Activated CD4-positive, alpha-beta T cell treated with anti-CD3 and anti-CD28 coated beads for 36 hours (primary cell): Measurements from ENCODE around the gene HAS3. TPM values are rescaled to one million over a fixed set of nuclear protein-coding genes. Genes with fewer than 3 reads are reported as not detected.

Source experiments
- ATAC-seq: fragments of 200-7000 bp; cut with Tn5 transposase; one replicate; pipeline ENCODE4 v1.10.0; 2021; ENCODE audit warnings: mild to moderate bottlenecking, moderate library complexity
- CTCF ChIA-PET: fragments of 350-600 bp; sonication (Branson Sonifier 250); formaldehyde crosslinking; loops from one replicate; lab custom pipeline; 2021; ENCODE audit warnings: antibody characterized with exemption; lab: Charles Lee
- POLR2A ChIA-PET: fragments of 350-600 bp; sonication (Branson Sonifier 250); formaldehyde crosslinking; loops from one replicate; lab custom pipeline; 2021; ENCODE audit warnings: antibody characterized with exemption, inconsistent platforms; lab: Charles Lee
- DNase-seq: peaks from one replicate; pipeline ENCODE4 v3.0.0-alpha.2; 2020
- H3K27ac Mint-ChIP-seq: one replicate; pipeline ENCODE4 v1.8.0; 2021; ENCODE audit warnings: mixed read lengths
- H3K27me3 Mint-ChIP-seq: one replicate; pipeline ENCODE4 v1.8.0; 2021; ENCODE audit warnings: mixed read lengths
- H3K36me3 Mint-ChIP-seq: one replicate; pipeline ENCODE4 v1.8.0; 2021; ENCODE audit warnings: low read depth, mixed read lengths
- H3K4me1 Mint-ChIP-seq: one replicate; pipeline ENCODE4 v1.8.0; 2021; ENCODE audit warnings: mixed read lengths
- H3K4me3 Mint-ChIP-seq: one replicate; pipeline ENCODE4 v1.8.0; 2021; ENCODE audit warnings: mild to moderate bottlenecking, moderate library complexity, mixed read lengths
- H3K9me3 Mint-ChIP-seq: one replicate; pipeline ENCODE4 v1.8.0; 2021; ENCODE audit warnings: low read depth, mixed read lengths
- intact Hi-C, 2 experiments: fragments of 100-400 bp; cut with DNase I in 1 of 2; cut with micrococcal nuclease in 1 of 2; formaldehyde crosslinking; loops; one replicate each; pipeline versions ENCODE4 v1.14.2 to v1.15.1; 2022 to 2024; cut with DNase I, micrococcal nuclease
- total RNA-seq, 2 experiments: library from RNA; stranded (reverse); gene quantifications; one replicate each; pipeline ENCODE4 v1.2.3, GENCODE V29; 2021

HAS3 gene
- total RNA-seq, 2 experiments from 2014 or later, result 0.39 to 0.42 TPM

GRCh38 chr16:69073181-69073702 is 32.2 kb upstream of the HAS3 start:
- POLR2A ChIA-PET, result no interaction called here
- no peaks in the 10 kb centered on the region for H3K9me3 Mint-ChIP-seq

GRCh38 chr16:69077251-69077650 is 28.2 kb upstream of the HAS3 start:
- CTCF ChIA-PET, result no interaction called here
- Mint-ChIP-seq H3K27me3 (no peaks in the 10 kb centered on the region), H3K36me3 (peaks cover 2% of the 10 kb centered on the region), H3K9me3 (no peaks in the 10 kb centered on the region), H3K4me1 (no peaks in the 10 kb centered on the region), H3K4me3 (no peak overlapping the region), H3K27ac (no peak overlapping the region)
- ATAC-seq (no peak), DNase-seq (no peak)
- intact Hi-C loops, result no loop called here
- POLR2A ChIA-PET, result no interaction called here

More at GRCh38 chr16:69073181-69073702, 32.2 kb upstream of the HAS3 start:
- Mint-ChIP-seq H3K27ac (no peak overlapping the region), H3K4me3 (no peak overlapping the region), H3K36me3 (peaks cover 4% of the 10 kb centered on the region), H3K4me1 (no peaks in the 10 kb centered on the region), H3K27me3 (no peaks in the 10 kb centered on the region)
- DNase-seq, result no peak
- intact Hi-C loops, result no loop called here
- CTCF ChIA-PET, result no interaction called here
- no peak for ATAC-seq

DNA sequence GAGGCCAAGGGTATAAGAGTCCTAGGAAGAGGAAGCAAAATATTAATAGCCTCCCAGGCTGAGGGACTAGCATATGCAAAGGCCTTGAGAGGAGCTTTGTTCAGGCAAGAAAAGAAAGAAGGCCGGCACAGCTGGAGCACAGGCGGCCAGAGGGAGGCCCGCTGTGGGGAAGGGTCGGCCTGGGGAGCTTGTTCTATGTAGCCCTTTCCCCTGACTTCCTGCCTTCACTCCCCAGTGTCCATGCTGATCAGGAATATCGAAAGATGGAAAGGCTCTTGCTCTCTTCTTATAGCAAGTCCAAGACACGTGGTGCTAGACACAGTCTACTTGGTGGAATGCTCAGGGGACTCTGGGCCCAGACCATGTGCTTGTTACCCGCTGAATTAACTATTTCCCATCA is 27.4 kb upstream of the HAS3 start:
- POLR2A ChIA-PET, result no interaction called here
- DNase-seq, result no peak
- CTCF ChIA-PET, result no interaction called here
- Mint-ChIP-seq H3K9me3 (no peaks in the 10 kb centered on the region), H3K4me3 (no peak overlapping the region), H3K27ac (no peak overlapping the region), H3K4me1 (no peaks in the 10 kb centered on the region), H3K36me3 (peaks cover 2% of the 10 kb centered on the region), H3K27me3 (no peaks in the 10 kb centered on the region)
- intact Hi-C loops, result no loop called here
- no peak for ATAC-seq

DNA sequence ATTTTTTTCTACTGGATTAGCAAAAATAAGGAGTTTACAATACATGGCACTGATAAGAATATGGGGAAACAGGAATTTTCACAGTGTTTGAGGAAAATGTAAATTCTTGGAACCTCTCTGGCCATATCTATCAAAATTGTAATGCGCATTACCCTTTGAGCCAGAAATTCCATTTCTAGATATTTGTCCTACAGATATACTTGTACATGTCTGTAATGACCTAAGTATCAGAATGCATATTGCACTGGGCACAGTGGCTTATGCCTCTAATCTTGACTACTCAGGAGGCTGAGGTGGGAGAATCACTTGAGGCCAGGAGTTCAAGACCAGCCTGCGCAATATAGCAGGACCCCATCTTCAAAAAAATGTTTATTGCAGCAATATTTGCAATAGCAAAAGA is 25.8 kb upstream of the HAS3 start:
- DNase-seq (no peak), ATAC-seq (no peak)
- Mint-ChIP-seq H3K9me3 (no peaks in the 10 kb centered on the region), H3K27me3 (no peaks in the 10 kb centered on the region), H3K4me3 (no peak overlapping the region), H3K4me1 (no peaks in the 10 kb centered on the region), H3K36me3 (peaks cover 2% of the 10 kb centered on the region), H3K27ac (no peak overlapping the region)
- POLR2A ChIA-PET, result no interaction called here
- CTCF ChIA-PET, result interaction anchor here (1.7 kb wide), 1 partner anchor 44 kb away, joined by 5 read pairs; no protein-coding TSS in a partner anchor
- intact Hi-C loops, result no loop called here

DNA sequence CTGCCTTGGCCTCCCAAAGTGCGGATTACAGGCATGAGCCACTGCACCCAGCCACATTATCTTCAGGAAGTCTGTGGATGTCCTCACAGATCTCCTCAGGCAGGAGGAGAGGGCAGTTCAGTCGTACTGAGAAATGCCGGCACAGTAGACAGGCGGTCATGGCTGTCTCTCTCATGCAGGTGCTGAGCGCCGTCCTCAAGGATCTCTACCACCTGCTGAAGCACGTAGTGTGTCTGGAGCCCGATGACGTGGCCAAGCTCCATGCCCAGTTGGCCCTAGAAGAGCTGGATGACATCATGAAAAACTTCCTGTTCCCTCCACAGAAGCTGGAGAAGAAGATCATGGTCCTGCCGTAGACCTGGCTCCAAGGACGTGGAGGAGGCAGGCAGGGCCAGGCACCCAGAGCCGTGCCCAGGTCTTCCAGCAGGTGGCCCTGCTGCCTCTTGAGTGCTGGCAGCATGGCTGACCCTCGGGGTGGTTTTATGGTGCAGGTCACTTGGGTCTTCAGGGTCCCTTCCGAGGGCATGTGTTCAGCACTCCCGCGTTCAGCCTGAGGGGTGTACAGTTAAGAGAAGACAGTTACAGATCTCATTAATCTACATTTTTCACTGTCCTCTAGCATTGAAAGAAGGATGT is 22.0 kb upstream of the HAS3 start:
- Mint-ChIP-seq H3K27me3 (no peaks in the 10 kb centered on the region), H3K4me1 (peaks cover under 1% of the 10 kb centered on the region), H3K36me3 (peaks cover 8% of the 10 kb centered on the region), H3K4me3 (no peak overlapping the region), H3K27ac (no peak overlapping the region), H3K9me3 (no peaks in the 10 kb centered on the region)
- DNase-seq, result peak; percentile 23
- ChIA-PET CTCF (no interaction called here), POLR2A (no interaction called here)
- no peak for ATAC-seq
- intact Hi-C loops, result no loop called here

- ATAC-seq, result no peak
- POLR2A ChIA-PET, result no interaction called here
- H3K4me3 Mint-ChIP-seq, result no peak overlapping the region
Observed at GRCh38 chr16:69084289-69084688, 21.2 kb upstream of the HAS3 start.

DNA sequence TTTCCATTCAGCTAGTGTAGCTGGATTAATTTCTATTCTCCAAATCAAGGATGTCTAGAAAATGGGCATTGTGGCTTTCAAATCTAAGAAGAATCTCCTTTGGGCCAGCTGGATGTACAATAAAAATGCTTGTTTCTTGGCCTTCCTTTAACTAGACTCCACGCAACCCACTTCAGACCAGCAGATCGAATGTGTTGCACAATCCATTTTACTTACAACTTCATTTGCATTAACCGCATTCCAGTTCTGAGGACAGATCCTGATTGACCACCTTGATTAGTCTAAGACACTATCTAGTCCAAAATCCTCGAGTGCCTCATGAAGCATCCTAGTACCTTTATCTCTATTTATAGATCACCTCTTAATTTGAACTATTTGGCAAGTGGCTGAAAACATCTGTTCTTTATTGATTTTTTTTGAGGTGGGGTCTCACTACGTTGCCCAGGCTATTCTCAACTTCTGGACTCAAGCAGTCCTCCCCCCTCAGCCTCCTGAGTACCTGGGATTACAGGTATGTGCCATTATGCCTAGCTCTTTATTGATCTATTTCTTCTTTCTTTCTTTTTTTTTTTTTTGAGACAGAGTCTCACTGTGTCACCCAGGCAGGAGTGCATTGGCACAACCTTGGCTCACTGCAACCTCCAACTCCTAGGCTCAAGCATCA is 20.3 kb upstream of the HAS3 start:
- H3K4me1 Mint-ChIP-seq, result peaks cover 12% of the 10 kb centered on the region
- intact Hi-C loops, result no loop called here
- DNase-seq (no peak), ATAC-seq (no peak)
- no peaks in the 10 kb centered on the region for H3K27me3 Mint-ChIP-seq
- H3K9me3 Mint-ChIP-seq, result no peaks in the 10 kb centered on the region
- H3K27ac Mint-ChIP-seq, result no peak overlapping the region
- CTCF ChIA-PET, result no interaction called here
- POLR2A ChIA-PET, result no interaction called here
- peaks cover 8% of the 10 kb centered on the region for H3K36me3 Mint-ChIP-seq
- no peak overlapping the region for H3K4me3 Mint-ChIP-seq

More at GRCh38 chr16:69084289-69084688, 21.2 kb upstream of the HAS3 start:
- Mint-ChIP-seq H3K9me3 (no peaks in the 10 kb centered on the region), H3K36me3 (peaks cover 8% of the 10 kb centered on the region), H3K27me3 (no peaks in the 10 kb centered on the region), H3K27ac (no peak overlapping the region), H3K4me1 (peaks cover 9% of the 10 kb centered on the region)
- DNase-seq, result no peak
- intact Hi-C loops, result no loop called here
- CTCF ChIA-PET, result interaction anchor here (0.7 kb wide), 1 partner anchor 1359 kb away, joined by 3 read pairs; no protein-coding TSS in a partner anchor

DNA sequence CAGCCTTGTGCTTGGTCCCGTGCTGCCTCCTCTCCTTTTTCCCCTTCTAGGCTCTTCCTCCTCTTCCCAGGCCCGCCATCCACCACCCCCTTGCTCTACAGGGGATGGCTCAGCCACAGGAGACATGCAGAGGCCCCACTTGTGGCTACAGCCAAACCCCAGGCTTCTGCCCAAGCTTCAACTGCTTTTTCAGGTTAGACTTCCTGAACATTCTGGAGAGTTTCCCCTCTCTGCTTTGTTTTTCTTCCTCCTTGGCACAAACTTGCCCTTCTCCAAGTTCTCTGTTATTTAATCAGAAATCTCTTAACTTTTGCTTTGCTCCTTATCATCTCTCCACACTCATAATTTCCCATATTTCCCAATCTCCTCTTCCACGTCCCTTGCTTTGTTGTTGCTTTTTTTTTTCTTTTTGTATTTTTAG is 18.3 kb upstream of the HAS3 start:
- ATAC-seq, result no peak
- CTCF ChIA-PET, result interaction anchor here (0.6 kb wide), 2 partner anchors 17 to 617 kb away, joined by 3 to 4 read pairs; no protein-coding TSS in a partner anchor

GRCh38 chr16:69088684-69089083 is 16.8 kb upstream of the HAS3 start:
- DNase-seq, result no peak
- no peak overlapping the region for H3K4me3 Mint-ChIP-seq
- ChIA-PET POLR2A (no interaction called here), CTCF (interaction anchor here (0.6 kb wide), 1 partner anchor 24 kb away, joined by 3 read pairs; no protein-coding TSS in a partner anchor)
- H3K9me3 Mint-ChIP-seq, result no peaks in the 10 kb centered on the region
- intact Hi-C loops, result no loop called here
- H3K4me1 Mint-ChIP-seq, result peaks cover 12% of the 10 kb centered on the region
- peaks cover 8% of the 10 kb centered on the region for H3K36me3 Mint-ChIP-seq
- ATAC-seq, result no peak
- H3K27ac Mint-ChIP-seq, result no peak overlapping the region
- no peaks in the 10 kb centered on the region for H3K27me3 Mint-ChIP-seq

More for the DNA sequence above, 18.3 kb upstream of the HAS3 start:
- Mint-ChIP-seq H3K27me3 (no peaks in the 10 kb centered on the region), H3K36me3 (peaks cover 8% of the 10 kb centered on the region), H3K9me3 (no peaks in the 10 kb centered on the region), H3K4me3 (no peak overlapping the region), H3K27ac (no peak overlapping the region), H3K4me1 (peaks cover 12% of the 10 kb centered on the region)
- POLR2A ChIA-PET, result no interaction called here
- no peak for DNase-seq
- intact Hi-C loops, result no loop called here

DNA sequence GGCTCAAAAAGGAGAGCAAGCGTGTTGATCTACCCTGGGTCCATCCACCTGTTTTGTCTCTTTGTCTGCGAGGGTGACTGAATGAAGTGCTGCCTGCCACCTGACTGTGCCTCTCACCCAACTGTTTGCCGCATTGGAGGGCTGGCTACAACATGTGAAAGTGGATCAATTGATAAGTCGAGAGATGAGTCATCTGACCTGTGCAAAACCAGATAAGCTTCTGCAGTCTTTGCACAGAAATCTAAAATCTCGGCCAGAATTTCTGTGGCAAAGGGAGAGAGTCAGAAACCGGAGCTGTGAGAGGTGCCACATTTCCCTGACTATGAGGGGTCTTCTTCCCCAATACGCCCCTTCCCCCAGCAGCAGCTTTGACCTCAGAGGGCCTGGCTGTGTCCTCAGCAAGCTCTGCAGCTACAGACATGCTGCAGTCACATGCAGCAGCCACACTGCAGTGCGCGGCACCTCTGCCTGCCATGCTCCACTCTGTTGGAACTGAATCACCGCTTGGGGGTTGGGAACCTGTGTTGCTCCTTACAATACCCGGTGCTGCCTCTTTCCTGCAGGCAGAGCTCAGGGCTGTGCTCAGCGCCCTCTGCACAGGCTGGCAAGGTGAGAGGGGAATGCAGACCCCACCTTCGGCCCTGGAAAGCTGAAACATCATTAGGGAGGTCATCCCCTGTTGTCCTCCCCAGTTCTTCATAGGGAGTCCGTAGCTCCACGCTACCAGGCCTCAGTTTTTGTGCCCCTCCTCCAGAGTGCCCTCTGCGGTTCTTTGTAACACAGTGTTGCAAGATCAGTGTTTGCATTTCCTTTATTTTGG is 16.2 kb upstream of the HAS3 start:
- Mint-ChIP-seq H3K4me3 (no peak overlapping the region), H3K9me3 (no peaks in the 10 kb centered on the region), H3K36me3 (peaks cover 8% of the 10 kb centered on the region), H3K27me3 (no peaks in the 10 kb centered on the region), H3K27ac (no peak overlapping the region), H3K4me1 (peaks cover 12% of the 10 kb centered on the region)
- peak; percentile 44 for DNase-seq
- ChIA-PET POLR2A (interaction anchor here (0.5 kb wide), 1 partner anchor 51 kb away, joined by 4 read pairs; no protein-coding TSS in a partner anchor), CTCF (interaction anchor here (0.6 kb wide), 1 partner anchor 23 kb away, joined by 3 read pairs; no protein-coding TSS in a partner anchor)
- intact Hi-C loops, result no loop called here
- peak; percentile 87 for ATAC-seq

- DNase-seq, result no peak
- no peak overlapping the region for H3K4me3 Mint-ChIP-seq
- H3K4me1 Mint-ChIP-seq, result peaks cover 6% of the 10 kb centered on the region
- H3K36me3 Mint-ChIP-seq, result no peaks in the 10 kb centered on the region
- H3K27ac Mint-ChIP-seq, result no peak overlapping the region
- ChIA-PET POLR2A (no interaction called here), CTCF (interaction anchor here (1.4 kb wide), 1 partner anchor 14 kb away, joined by 4 read pairs; no protein-coding TSS in a partner anchor)
- no peaks in the 10 kb centered on the region for H3K9me3 Mint-ChIP-seq
- intact Hi-C loops, result no loop called here
- no peaks in the 10 kb centered on the region for H3K27me3 Mint-ChIP-seq
- ATAC-seq, result no peak
Observed at GRCh38 chr16:69093974-69094373, 11.5 kb upstream of the HAS3 start.
